Measurements from ENCODE around the gene PTH1R.

DNA sequence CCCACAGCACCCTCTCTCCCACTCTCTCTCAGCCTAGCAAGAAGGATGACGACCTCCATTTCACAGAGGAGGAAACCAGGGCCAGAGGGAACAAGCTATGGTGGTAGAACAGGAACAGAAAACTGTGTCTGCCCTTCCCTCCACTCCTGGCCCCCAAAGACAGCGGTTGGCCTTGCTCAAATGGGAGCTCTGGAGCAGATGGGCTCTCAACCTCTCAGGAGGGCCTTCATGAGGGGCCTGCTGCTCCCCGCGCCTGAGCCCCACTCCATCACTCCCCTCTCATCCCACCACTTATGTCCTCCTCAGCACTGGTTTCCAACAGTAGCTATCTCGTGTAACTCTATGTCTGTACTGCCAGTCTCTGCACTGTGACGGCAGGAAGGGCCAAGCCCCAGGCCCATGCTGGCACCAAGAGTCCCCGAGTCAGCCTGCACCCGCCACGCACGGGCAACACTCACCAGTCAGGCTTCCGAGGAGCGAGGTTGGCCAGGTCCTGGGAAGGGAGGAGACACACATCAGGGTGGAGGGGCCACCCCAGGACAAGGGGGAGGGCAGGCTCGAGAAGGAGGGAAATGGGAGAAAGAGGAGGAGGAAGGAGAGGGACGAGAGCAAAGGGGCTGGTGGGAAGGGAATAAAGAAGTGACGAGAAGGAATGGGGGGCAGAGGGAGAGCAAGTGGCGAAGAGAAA, 45.5 kb downstream of the PTH1R start:
- no peak for TF ChIP-seq ELF4 (IDR thresholded peaks at IDR 0.05)
- TF ChIP-seq BHLHE40 (IDR thresholded peaks at IDR 0.05; ENCODE audit: borderline replicate concordance) = no peak
- TF ChIP-seq SP1 (IDR thresholded peaks at IDR 0.05) = no peak
- TF ChIP-seq FOXK2 (IDR thresholded peaks at IDR 0.05) = no peak
- no peak for TF ChIP-seq L3MBTL2 (conservative IDR thresholded peaks at IDR 0.05)
- no peak for TF ChIP-seq SUZ12 (IDR thresholded peaks at IDR 0.05)
- no peak for TF ChIP-seq HDGF (IDR thresholded peaks at IDR 0.05; ENCODE audit: borderline replicate concordance)
- TF ChIP-seq CTBP1 (IDR thresholded peaks at IDR 0.05; ENCODE audit: borderline replicate concordance) = no peak
